ENCODE results near the gene KPNA1. TPM values are rescaled to one million over a fixed set of nuclear protein-coding genes. Genes with fewer than 3 reads are reported as not detected.
A peak's percentile ranks its signal among the peaks of the same experiment; 100 is the strongest.

KPNA1 gene
- polyA plus RNA-seq, 2 of the 4 experiments (the other 2 are of a cell fraction): 48.1 to 81.8 TPM

GRCh38 chr3:122382888-122383666 lies 131.7 kb downstream of the KPNA1 start, which contains the start of gene MIX23:
TSS of gene MIX23 (minus strand) at chr3:122383231. CDS start at chr3:122383224, 7 bp downstream.
- no peak for TF ChIP-seq CHD4 (IDR thresholded peaks at IDR 0.05; ENCODE audit: borderline replicate concordance)
- peak; percentile 33; the same call in 1 of the 2 replicates for TF ChIP-seq E2F6 (IDR thresholded peaks at IDR 0.05; ENCODE audit: borderline replicate concordance, low read depth)
- TF ChIP-seq MAX (IDR thresholded peaks at IDR 0.05): peak; percentile 83
- TF ChIP-seq PHF8 (IDR thresholded peaks at IDR 0.05; ENCODE audit: borderline replicate concordance, low read depth): peak; percentile 89; the same call in 1 of the 2 replicates
- no peak for TF ChIP-seq RNF2 (IDR thresholded peaks at IDR 0.05; ENCODE audit: borderline replicate concordance, low read depth)
- TF ChIP-seq SREBF2 (IDR thresholded peaks at IDR 0.05): no peak
- no peak for TF ChIP-seq CTCF (IDR thresholded peaks at IDR 0.05)
- TF ChIP-seq MAZ (IDR thresholded peaks at IDR 0.05; ENCODE audit: borderline replicate concordance, low read depth, low read length): no peak
- TF ChIP-seq TFCP2L1 (CRISPR knock-in tag; IDR thresholded peaks at IDR 0.05): no peak
- no peak for TF ChIP-seq HOXA7 (CRISPR knock-in tag; IDR thresholded peaks at IDR 0.05)
- TF ChIP-seq MAFK (IDR thresholded peaks at IDR 0.05; ENCODE audit: partially characterized antibody): no peak
- TF ChIP-seq EHMT2 (IDR thresholded peaks at IDR 0.05; ENCODE audit: low read depth): no peak
- TF ChIP-seq KDM5A (IDR thresholded peaks at IDR 0.05): peak; percentile 99
- TF ChIP-seq KDM1A (IDR thresholded peaks at IDR 0.05; ENCODE audit: low read depth): no peak
- TF ChIP-seq ATOH8 (CRISPR knock-in tag; IDR thresholded peaks at IDR 0.05; ENCODE audit: low read depth): 0 out of 2 replicates have a peak, but pooled peaks have one; percentile 25
- TF ChIP-seq CEBPB (IDR thresholded peaks at IDR 0.05): no peak
- TF ChIP-seq EHF (CRISPR knock-in tag; IDR thresholded peaks at IDR 0.05): no peak
- no peak for TF ChIP-seq CHD2 (IDR thresholded peaks at IDR 0.05; ENCODE audit: low read length, partially characterized antibody)
- TF ChIP-seq ZNF302 (CRISPR knock-in tag; IDR thresholded peaks at IDR 0.05): no peak
- peak; percentile 47 to 84; a peak in 3 of 5 replicates for TF ChIP-seq JUN (IDR thresholded peaks at IDR 0.05)
- TF ChIP-seq USF2 (IDR thresholded peaks at IDR 0.05): 0 out of 2 replicates have a peak, but pooled peaks have one; percentile 19
- TF ChIP-seq BCL3 (IDR thresholded peaks at IDR 0.05): peak; percentile 43; the same call in 2 of the 3 replicates
- TF ChIP-seq POLR2A (IDR thresholded peaks at IDR 0.05; ENCODE audit: low read length): peak; percentile 61
- TF ChIP-seq HDAC2 (IDR thresholded peaks at IDR 0.05): peak; percentile 87
- TF ChIP-seq MYC (IDR thresholded peaks at IDR 0.05; ENCODE audit: borderline replicate concordance, low read length): peak; percentile 84
- TF ChIP-seq NPAS2 (CRISPR knock-in tag; IDR thresholded peaks at IDR 0.05; ENCODE audit: borderline replicate concordance): no peak
- Histone ChIP-seq H3K4me1 (peaks cover 15% of the 10 kb centered on the region; the same call in 2 of the 3 replicates), H3K27ac (peak within 1 kb of the TSS; percentile 83 to 92), H3K4me2 (peak within 1 kb of the TSS; percentile 98), H3K4me3 (peak within 1 kb of the TSS; percentile 84), H3K9me3 (no peaks in the 10 kb centered on the region)
- FAIRE-seq (peak; percentile 81), DNase-seq (ENCODE audit: low read depth in 1 of 2, low spot score in 1 of 2) (peak; percentile 88 to 89), ATAC-seq (peak; percentile 71 to 84)
- 1% methylated on average over 31 of the region's 31 CpGs for WGBS (ENCODE audit: missing lambda C conversion rate)
- ChIA-PET CTCF (interaction anchor here (1.4 to 3.3 kb wide), 6 partner anchors 10 to 837 kb away, joined by 3 to 26 read pairs (median 6); partner anchors contain the start of gene POLQ), POLR2A (interaction anchor here (0.6 to 3.6 kb wide), 6 partner anchors 10 to 38 kb away, joined by 3 to 26 read pairs (median 5); partner anchors contain the start of gene WDR5B)
